Heart left ventricle (tissue), 16 donors: ENCODE measurements around the gene CNTN5. TPM values are rescaled to one million over a fixed set of nuclear protein-coding genes. Genes with fewer than 3 reads are reported as not detected.

Experiments
- ATAC-seq, 4 donors: fragments of 200-7000 bp; cut with Tn5 transposase; one replicate each; pipeline ENCODE4 v1.9.1; 2020 to 2022; ENCODE audit warnings: moderate library complexity in 4 of 4, mild to moderate bottlenecking in 3 of 4, moderate number of reproducible peaks in 1 of 4
- DNase-seq, 5 donors: peaks; one replicate each; pipeline ENCODE4 v3.0.0-alpha.2; 2020
- H3K27ac ChIP-seq, 12 donors: fragments of 200-600 bp; sonication (generic) in 4 of 12; one replicate each; pipeline versions ENCODE4 v1.5.0 to v1.8.0; 2016 to 2022; ENCODE audit warnings: mild to moderate bottlenecking in 2 of 12
- H3K27me3 ChIP-seq, 9 donors: fragments of 200-600 bp; sonication (generic) in 2 of 9; one replicate each; pipeline versions ENCODE4 v1.5.1 to v1.8.0; 2016 to 2022; ENCODE audit warnings: mild to moderate bottlenecking in 3 of 9
- H3K36me3 ChIP-seq, 9 donors: fragments of 200-600 bp; sonication (generic) in 2 of 9; one replicate each; pipeline versions ENCODE4 v1.5.0 to v1.8.0; 2018 to 2022; ENCODE audit warnings: mild to moderate bottlenecking in 2 of 9
- H3K4me1 ChIP-seq, 12 donors: fragments of 200-600 bp; sonication (generic) in 4 of 12; one replicate each; pipeline versions ENCODE4 v1.5.0 to v1.8.0; 2016 to 2022; ENCODE audit warnings: mild to moderate bottlenecking in 3 of 12
- H3K4me3 ChIP-seq, 12 donors: fragments of 200-600 bp; sonication (generic) in 4 of 12; one replicate each; pipeline versions ENCODE4 v1.5.0 to v1.8.0; 2017 to 2022; ENCODE audit warnings: mild to moderate bottlenecking in 9 of 12, moderate library complexity in 4 of 12
- H3K9me3 ChIP-seq, 12 donors: fragments of 200-600 bp; sonication (generic) in 4 of 12; one replicate each; pipeline versions ENCODE4 v1.5.0 to v1.8.0; 2016 to 2022; ENCODE audit warnings: mild to moderate bottlenecking in 1 of 12
- POLR2A ChIP-seq, 2 donors: fragments of 450-650 bp; IDR thresholded peaks; one replicate each; pipeline ENCODE4 v1.6.1; 2017; ENCODE audit warnings: antibody characterized with exemption in 2 of 2, mild to moderate bottlenecking in 2 of 2, moderate library complexity in 2 of 2
- WGBS, 4 donors: extraction: QIAGEN DNeasy Blood & Tissue Kit in 2 of 4; methylation state at CpG; one replicate each; pipeline versions ENCODE4 v1.1.5 to v1.1.7; 2013 to 2018; 5-methylcytosine and 5-hydroxymethylcytosine counted together
- intact Hi-C, 10 donors: fragments of 100-400 bp; cut with DNase I; formaldehyde crosslinking; loops; one replicate each; pipeline versions ENCODE4 v1.11.1 to v1.14.2; 2022
- polyA plus RNA-seq, 2 donors: library from polyadenylated mRNA; stranded (reverse); fragments of 200-250 nt; gene quantifications; one replicate each; pipeline ENCODE4 v1.2.3, GENCODE V29; 2013
- total RNA-seq, 9 donors: library from RNA; depleted of rRNA in 2 of 9; stranded (reverse); fragments of >200 nt in 2 of 9; fragmentation: NEBNext Ultra II Directional in 3 of 9; extraction: Animal tissue kit (Norgen Biotek cat#: 25700) in 3 of 9; gene quantifications; one replicate each; pipeline versions ENCODE4 v1.1.0 to v1.2.4, GENCODE V29; 2016 to 2023
- TF ChIP-seq, protein P1 (sequence below), 12 donors: fragments of 200-600 bp; sonication (generic) in 4 of 12; IDR thresholded peaks; one replicate each; pipeline versions ENCODE4 v1.5.0 to v1.8.0; 2018 to 2022; ENCODE audit warnings: antibody characterized with exemption in 12 of 12, mild to moderate bottlenecking in 5 of 12
- donor health status: ischemic (EF 13 %, LVEDD 7.1; RV severe dilation, severe dysfunction).
- donor health status: healthy with polysubstance abuse.
- donor health status: DM: no; HTN: yes; CAD: no.
- donor health status: DM: no; HTN: no; CAD: no.
- donor health status: ischemic (EF 25% LVEDD 6.9; RV normal size, moderate dysfunction).
- donor health status: ischemic (EF 25% LVEDD 5.7; RV mildly dilated, moderate dysfunction).
- donor health status: healthy.
- donor health status: DM: yes; HTN: yes; CAD: no.
- donor health status: ischemic (EF 35%, LVEDD 5.7; RV mildly dilated, moderate dysfunction).
- donor health status: nonischemic (EF 11% LVEDD 7.7; RV severe dilation, severe dysfunction).
- donor health status: DM: yes; HTN: yes; CAD: no.
- donor health status: PGD.
- donor health status: ischemic (EF 29% LVEDD 5.4; RV normal size, mild dysfunction).
- donor health status: nonischemic (EF 23%, LVEDD 6.1; RV moderate dilation, normal function).

The CNTN5 gene
- total and polyA plus RNA-seq, 11 donors: 0.11 to 0.16 TPM; not detected in 9

GRCh38 chr11:99571094-99571493, 550.3 kb downstream of the CNTN5 start:
- intact Hi-C loops: no loop called here
- TF ChIP-seq, protein P1, sequence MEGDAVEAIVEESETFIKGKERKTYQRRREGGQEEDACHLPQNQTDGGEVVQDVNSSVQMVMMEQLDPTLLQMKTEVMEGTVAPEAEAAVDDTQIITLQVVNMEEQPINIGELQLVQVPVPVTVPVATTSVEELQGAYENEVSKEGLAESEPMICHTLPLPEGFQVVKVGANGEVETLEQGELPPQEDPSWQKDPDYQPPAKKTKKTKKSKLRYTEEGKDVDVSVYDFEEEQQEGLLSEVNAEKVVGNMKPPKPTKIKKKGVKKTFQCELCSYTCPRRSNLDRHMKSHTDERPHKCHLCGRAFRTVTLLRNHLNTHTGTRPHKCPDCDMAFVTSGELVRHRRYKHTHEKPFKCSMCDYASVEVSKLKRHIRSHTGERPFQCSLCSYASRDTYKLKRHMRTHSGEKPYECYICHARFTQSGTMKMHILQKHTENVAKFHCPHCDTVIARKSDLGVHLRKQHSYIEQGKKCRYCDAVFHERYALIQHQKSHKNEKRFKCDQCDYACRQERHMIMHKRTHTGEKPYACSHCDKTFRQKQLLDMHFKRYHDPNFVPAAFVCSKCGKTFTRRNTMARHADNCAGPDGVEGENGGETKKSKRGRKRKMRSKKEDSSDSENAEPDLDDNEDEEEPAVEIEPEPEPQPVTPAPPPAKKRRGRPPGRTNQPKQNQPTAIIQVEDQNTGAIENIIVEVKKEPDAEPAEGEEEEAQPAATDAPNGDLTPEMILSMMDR (IDR thresholded peaks at IDR 0.05): no peak
- TF ChIP-seq POLR2A (IDR thresholded peaks at IDR 0.05): no peak
- Histone ChIP-seq H3K4me1 (no peaks in the 10 kb centered on the region), H3K27ac (no peak overlapping the region), H3K4me3 (no peak overlapping the region), H3K36me3 (no peaks in the 10 kb centered on the region), H3K27me3 (no peaks in the 10 kb centered on the region), H3K9me3 (peaks cover 0 to 6% (median 0%) of the 10 kb centered on the region in 12 donors)
- DNase-seq: no peak
- WGBS, 4 donors: 48 to 50% (median 50%) methylated on average over 2 of the region's 2 CpGs
- no peak for ATAC-seq

GRCh38 chr11:99584830-99585229, 564.1 kb downstream of the CNTN5 start:
- H3K27me3 ChIP-seq: no peaks in the 10 kb centered on the region
- no peak for TF ChIP-seq POLR2A (IDR thresholded peaks at IDR 0.05)
- TF ChIP-seq, protein P1 (IDR thresholded peaks at IDR 0.05): no peak
- intact Hi-C loops: no loop called here
- no peak overlapping the region for H3K27ac ChIP-seq
- DNase-seq (no peak), ATAC-seq (no peak)
- H3K4me3 ChIP-seq: no peak overlapping the region
- no peaks in the 10 kb centered on the region for H3K4me1 ChIP-seq
- peaks cover 0 to 8% (median 0%) of the 10 kb centered on the region in 12 donors for H3K9me3 ChIP-seq
- H3K36me3 ChIP-seq: no peaks in the 10 kb centered on the region

GRCh38 chr11:99585606-99586005, 564.9 kb downstream of the CNTN5 start:
- Histone ChIP-seq H3K9me3 (peaks cover 0 to 4% (median 0%) of the 10 kb centered on the region in 12 donors), H3K27me3 (no peaks in the 10 kb centered on the region), H3K27ac (no peak overlapping the region), H3K36me3 (no peaks in the 10 kb centered on the region), H3K4me3 (no peak overlapping the region), H3K4me1 (no peaks in the 10 kb centered on the region)
- no peak for ATAC-seq
- intact Hi-C loops: no loop called here
- no peak for TF ChIP-seq POLR2A (IDR thresholded peaks at IDR 0.05)
- TF ChIP-seq, protein P1 (IDR thresholded peaks at IDR 0.05): no peak
- WGBS, 4 donors: 29 to 39% (median 31%) methylated on average over 4 of the region's 4 CpGs
- DNase-seq: no peak

DNA sequence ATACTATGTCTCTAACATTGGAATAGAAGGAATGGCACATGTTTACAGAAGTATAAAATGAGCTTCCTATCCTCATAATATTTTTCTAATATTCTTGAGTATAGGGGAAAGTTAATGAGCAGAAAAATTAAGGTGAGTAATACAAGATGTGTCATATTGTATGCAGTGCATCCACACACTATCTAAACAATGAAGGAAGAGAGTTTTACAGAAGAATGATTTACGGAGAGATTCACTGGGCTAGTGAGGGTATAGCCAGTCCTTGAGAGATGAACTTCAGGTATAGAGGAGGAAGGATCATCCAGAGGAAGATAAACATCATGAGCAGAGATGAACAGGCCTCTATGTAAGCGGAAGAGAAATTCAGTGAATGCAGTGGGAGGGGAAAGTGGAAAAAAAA, 569.0 kb downstream of the CNTN5 start:
- WGBS, 4 donors: 84 to 89% (median 87%) methylated on average over 2 of the region's 2 CpGs
- DNase-seq (no peak), ATAC-seq (no peak)
- H3K4me3 ChIP-seq: no peak overlapping the region
- intact Hi-C loops: no loop called here
- H3K9me3 ChIP-seq: peaks cover 0 to 4% (median 0%) of the 10 kb centered on the region in 12 donors
- no peaks in the 10 kb centered on the region for H3K36me3 ChIP-seq
- no peak for TF ChIP-seq POLR2A (IDR thresholded peaks at IDR 0.05)
- TF ChIP-seq, protein P1 (IDR thresholded peaks at IDR 0.05): no peak
- no peaks in the 10 kb centered on the region for H3K27me3 ChIP-seq
- no peaks in the 10 kb centered on the region for H3K4me1 ChIP-seq
- H3K27ac ChIP-seq: no peak overlapping the region
